ENCODE results near the gene SLAIN1.

DNA sequence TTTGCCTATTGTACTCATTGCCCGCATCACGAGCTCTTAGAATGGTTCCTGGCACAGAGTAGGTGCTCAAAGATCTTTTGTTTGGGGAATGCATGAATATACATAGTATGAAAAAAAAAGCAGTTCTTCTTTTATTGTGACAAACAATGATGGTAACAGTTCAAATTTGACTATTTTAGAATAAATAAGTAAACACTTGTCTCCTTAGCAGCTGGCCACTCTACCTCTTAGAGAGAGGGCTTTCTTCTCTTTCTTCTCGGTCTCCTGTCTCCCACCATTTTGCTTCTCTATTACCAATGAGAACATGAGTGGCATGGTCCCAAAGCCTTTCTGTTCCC is 639 bp upstream of the SLAIN1 start:
- TF ChIP-seq CTCF (IDR thresholded peaks at IDR 0.05; ENCODE audit: low read depth, low read length), result no peak
- TF ChIP-seq POLR2A (IDR thresholded peaks at IDR 0.05; ENCODE audit: extremely low read depth, insufficient read length), result no peak
- TF ChIP-seq MAX (IDR thresholded peaks at IDR 0.05; ENCODE audit: low read depth, low read length), result no peak
- TF ChIP-seq MYC (IDR thresholded peaks at IDR 0.05; ENCODE audit: low read depth, low read length), result no peak

Data from NB4 (cell line).